Stimulated activated CD4-positive, alpha-beta T cell treated with anti-CD3 and anti-CD28 coated beads, Interleukin-4, amount 100 ng/mL, for 1 hour (primary cell): Measurements from ENCODE around the gene C1orf35.

Experiments used
- DNase-seq: peaks from one replicate; pipeline ENCODE4 v3.0.0-alpha.2; 2020

Gene C1orf35

GRCh38 chr1:228093050-228093906 lies 9.8 kb downstream of the C1orf35 start:
- no peak for DNase-seq

- no peak for DNase-seq
These were observed 10.6 kb downstream of the C1orf35 start for GRCh38 chr1:228092342-228093049.

DNA sequence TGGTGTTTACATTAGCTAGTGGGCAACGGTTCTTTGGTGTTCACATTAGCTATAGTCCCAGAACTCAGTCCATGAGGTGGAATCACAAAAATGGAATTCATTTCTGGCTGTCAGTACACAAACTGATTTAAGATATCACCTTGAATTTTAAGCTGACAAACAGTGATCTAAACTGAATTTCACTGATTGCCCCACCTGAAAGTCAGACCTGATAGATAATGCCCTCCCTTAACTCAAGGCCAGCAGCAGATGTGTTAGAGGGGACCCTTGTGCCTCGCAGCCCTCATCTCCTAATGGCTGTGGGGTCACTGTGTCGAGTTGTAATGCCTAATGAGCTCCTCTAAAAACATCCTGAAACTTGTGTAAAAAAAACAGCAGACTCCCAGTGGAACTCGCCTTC lies 12.0 kb downstream of the C1orf35 start:
- DNase-seq, result no peak

GRCh38 chr1:228090613-228091081 lies 12.5 kb downstream of the C1orf35 start:
- DNase-seq, result peak; percentile 0

DNA sequence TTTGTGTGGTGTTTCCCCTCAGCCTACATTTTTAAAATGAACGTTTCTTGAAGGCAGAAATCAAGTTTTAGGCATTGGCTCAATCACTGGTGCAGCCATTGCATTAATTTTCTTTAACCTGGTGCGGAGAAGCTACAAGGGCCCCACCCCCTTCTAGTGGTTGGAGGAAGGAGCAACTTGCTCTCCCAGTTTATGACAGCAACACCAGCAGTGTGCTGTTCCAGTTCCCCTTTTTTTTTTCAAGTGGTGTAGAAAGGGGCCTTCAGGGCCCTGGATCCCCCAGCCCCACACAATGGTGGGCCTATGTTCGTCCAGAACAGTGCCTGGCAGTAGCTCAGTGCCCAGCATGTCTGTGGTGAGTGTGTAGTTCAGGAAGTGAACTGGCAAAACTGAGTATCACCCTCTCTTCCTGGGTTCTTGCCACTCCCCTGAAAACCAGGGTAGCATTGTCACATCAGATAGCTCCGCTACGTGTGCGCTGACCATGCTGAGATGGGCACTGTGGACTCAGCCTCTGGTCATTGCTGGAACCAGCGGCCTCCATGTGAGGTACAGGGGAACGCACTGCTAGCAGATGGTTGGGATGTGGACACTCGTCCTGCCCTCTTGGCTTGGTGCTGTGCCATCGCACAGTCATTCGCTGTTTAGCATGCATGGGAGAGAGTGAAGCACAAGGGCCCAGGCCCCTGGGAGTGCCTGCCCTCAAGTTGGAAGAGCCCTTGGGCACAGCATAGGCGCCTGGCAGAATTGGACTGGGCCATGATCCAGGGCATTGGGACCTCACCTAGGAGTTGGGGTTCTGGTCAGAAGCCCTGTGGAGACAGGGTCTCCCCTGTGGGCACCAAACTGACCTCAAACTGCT lies 13.4 kb downstream of the C1orf35 start:
- DNase-seq, result peak; percentile 1

DNA sequence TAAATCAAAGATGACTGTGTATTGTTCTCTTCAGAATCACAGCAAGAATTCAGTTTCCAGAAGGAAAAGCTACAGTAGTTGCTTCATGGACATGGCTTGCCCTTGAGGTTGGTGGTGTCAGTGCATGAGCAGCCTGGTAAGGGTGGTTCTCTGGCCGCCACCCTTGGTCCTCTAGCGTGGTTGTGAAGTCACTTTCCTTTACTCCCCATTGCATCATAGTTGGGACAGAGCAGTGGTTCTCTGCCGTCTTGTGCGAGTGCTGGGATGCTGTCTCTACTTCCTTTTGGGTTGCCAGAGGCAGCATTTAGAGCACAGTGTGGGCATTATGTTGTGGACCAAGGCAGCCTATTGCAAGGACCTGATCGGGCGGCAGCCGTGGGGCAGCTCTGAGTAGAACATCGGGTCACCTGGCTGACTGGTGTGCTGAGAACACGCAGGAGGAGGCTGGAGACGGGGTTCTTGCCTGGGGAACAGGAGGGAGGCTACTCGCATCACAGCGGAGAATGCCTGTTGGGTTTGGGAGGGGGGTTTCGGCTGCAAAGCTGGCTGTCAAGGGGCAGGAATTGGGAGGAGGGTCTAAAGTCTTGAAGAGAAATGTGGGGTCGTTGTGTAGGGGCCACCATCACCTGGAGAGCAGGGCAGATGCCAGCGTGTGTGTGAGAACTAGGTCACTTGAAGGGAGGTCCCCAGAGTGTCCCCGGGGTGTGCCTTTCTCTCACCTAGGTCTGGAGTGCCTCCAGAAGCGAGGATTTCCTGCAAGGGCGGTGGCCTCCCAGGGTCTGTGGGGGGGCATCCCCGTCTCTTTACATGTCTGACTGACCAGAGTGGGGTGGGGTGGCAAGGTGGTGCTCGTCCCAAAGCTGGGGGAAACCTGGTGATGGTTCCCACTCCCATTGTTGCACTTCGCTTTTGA lies 14.3 kb downstream of the C1orf35 start:
- peak; percentile 1 for DNase-seq

GRCh38 chr1:228087771-228088251 lies 15.3 kb downstream of the C1orf35 start:
- no peak for DNase-seq

GRCh38 chr1:228085287-228085951 lies 17.7 kb downstream of the C1orf35 start:
- no peak for DNase-seq

DNA sequence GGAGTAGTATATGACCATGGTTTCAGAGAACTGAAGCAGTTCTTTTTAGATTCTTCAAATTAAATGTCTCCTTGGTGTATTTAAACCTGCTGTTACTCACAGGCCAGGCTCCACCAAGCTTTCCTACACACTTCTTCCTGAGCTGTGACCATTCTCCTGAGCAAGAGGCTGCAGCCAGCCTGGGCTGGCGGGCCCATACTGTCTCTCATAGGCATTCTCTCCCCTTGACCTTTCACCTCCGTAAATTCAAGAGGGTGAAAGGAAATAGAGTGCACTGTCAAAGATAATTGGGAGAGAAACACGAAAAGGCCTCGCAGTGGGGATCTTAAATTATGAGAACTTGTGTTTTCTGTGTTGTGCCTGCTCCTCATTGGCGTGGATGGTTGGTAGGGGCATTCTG lies 18.3 kb downstream of the C1orf35 start:
- no peak for DNase-seq

DNA sequence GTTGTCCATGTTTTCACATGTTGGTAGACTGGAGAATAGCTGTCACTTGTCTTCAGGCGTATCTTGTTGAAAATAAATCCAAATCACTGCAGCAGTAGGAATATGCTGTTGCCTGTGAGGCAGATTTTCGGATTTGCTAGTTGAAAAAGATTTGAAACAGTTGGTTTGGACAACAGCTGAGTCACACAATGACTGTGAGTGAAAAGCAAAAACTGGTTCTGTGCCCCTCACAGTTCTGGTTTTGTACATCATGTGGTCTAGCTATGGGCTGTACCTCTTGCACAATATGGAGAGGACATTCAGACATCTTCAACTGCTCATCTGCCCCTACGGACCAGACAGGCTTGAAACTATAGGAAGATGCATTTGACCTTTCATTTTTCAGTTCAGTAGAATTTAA lies 18.8 kb downstream of the C1orf35 start:
- no peak for DNase-seq

DNA sequence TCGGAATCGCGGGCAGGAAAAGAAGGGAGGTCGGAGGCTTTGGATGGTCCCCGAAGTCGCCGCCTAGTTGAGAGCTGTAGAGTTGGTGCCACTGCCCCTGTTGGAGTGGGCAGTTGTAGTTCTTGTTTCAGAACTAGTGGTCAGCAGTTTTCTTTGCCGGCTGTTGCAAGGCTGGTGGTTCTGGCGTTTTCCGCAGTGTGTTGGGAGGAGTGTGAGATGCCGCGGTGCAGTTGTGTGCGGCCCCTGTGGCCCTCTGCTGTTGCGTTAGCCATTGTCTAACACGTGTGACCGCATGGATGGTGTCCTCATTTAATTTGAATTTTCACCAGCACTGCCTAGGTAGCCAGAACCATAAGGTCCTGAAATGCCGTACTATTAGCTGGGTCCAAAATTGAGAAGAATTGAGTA lies 19.2 kb downstream of the C1orf35 start:
- no peak for DNase-seq

DNA sequence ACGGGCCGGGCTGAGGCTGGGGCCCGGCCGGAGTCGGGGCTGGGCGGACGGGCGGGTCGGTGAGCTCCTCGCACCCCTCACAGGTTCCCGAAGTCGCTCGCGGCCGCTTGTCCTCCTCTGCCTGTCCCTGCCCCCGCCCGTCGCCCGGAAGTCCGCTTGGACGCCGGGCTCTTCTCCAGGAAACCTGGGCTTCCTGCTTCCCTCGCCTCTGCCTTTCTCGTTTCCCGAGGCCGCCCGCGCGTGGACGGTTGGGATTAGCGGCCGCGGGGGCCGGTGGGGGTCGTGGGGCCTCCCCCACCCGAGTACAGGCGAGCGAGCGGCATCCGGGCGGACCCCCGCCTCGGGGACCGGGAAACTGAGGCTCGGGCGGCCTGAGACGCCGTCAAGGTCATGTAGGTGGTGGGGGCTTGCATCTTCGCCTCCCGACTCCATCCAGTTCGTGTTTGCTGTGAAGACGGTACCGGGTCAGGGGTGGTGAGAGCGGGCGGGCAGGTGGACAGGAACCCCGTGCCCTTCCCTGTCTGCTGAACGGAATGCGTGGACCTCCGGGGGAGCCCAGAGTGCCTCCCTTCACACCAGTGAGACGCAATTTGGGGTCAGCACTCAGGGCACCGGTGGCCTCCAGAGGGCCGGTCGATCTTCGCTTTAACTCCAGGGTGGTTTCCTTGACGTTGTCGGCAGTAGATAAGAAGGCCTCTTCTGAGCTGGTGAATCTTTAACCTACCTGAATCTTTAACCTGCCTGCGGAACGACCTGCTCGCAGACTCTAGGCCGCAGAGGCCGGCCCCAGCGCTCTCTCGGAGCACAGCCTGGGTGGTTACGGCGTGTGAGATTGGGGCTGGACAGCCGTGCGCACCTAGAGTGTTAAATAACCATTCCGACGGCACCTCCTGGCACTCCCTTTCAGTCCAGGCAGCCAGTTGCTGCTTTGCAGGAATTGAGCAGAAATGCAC lies 19.9 kb downstream of the C1orf35 start:
- DNase-seq, result peak; percentile 39

GRCh38 chr1:228082214-228082917 lies 20.8 kb downstream of the C1orf35 start, which contains the start of gene ARF1:
Gene ARF1, plus strand, starts transcription at chr1:228082708. Its CDS starts 14,407 bp downstream, at chr1:228097115.
- DNase-seq, result peak; percentile 92

GRCh38 chr1:228081578-228082213 lies 21.4 kb downstream of the C1orf35 start:
- no peak for DNase-seq

DNA sequence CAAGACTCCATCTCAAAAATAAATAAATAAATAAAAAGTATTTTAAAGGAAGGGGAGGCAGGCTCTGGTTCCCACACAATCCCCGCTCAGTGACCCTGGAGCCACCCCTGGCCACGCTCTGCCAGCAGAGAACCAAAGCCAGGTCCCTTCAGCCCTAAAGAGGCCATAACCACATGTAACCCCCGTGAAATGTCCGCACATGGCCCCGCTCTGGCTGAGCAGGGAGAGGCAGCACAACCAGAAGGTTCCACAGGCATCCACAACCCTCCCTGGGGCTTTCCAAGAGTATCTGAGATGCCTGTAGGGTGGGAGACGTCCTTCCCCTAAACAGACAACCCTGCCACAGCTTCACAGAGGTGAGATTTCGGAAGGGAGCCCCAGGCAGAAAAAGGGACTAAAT lies 22.0 kb downstream of the C1orf35 start:
- no peak for DNase-seq

DNA sequence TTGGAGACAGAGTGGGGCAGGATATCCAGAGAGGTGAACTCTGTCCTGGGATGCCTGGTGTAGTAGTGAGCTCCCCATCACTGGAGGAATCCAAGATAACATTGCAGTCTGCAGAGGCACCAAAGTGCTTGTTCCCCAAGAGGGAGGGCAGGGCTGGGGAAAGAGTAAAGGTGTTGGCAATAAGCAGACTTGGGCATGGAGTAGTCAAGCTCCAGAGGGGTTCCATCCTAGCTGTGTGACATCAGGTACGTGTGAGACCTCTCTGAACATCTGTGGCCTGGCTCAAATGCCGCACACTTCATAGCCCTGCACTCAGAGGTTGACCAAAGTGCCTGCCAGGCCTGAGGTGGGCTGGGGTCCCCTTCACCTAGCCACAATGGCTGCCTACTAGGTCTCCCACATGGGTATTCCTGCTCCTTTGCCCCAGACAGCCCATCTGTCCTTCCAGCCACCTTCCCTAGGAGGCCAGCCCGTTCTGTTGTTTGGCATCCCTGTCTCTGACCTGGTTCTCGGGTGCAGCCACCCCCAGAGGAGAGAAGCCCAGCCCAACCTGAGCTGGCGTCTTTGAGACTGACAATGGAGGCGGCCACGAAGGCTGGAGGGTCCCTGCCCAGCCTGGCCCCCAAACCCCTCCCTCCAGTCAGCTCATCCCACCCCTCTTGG lies 23.4 kb downstream of the C1orf35 start:
- DNase-seq, result peak; percentile 3

DNA sequence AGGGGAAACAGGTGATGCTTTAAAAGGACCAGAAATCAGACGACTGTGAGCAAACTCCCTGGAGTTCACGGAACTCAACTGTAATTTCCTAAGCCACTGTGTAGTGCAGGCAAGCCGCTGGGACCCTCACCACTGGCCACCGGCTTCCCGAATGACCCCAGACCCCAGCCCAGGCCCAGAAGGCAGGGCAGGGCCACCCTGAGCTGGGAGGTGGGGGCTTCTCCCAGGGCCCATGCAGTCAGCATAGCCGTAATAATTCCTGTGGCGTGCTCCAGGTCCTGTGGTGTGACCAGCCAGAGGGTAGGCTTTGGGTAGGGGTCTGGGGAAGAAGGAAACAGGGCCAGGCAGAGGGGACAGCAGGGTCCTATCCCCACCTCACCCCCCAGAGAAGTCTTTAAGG lies 24.1 kb downstream of the C1orf35 start:
- peak; percentile 1 for DNase-seq
